Activated naive CD4-positive, alpha-beta T cell treated with Interleukin-2 at 50 U/mL for 16 hours (primary cell): Measurements from ENCODE around the gene STX8.

Experiments
- DNase-seq: peaks from one replicate; pipeline ENCODE4 v3.0.0-alpha.2; 2020

STX8 gene

DNA sequence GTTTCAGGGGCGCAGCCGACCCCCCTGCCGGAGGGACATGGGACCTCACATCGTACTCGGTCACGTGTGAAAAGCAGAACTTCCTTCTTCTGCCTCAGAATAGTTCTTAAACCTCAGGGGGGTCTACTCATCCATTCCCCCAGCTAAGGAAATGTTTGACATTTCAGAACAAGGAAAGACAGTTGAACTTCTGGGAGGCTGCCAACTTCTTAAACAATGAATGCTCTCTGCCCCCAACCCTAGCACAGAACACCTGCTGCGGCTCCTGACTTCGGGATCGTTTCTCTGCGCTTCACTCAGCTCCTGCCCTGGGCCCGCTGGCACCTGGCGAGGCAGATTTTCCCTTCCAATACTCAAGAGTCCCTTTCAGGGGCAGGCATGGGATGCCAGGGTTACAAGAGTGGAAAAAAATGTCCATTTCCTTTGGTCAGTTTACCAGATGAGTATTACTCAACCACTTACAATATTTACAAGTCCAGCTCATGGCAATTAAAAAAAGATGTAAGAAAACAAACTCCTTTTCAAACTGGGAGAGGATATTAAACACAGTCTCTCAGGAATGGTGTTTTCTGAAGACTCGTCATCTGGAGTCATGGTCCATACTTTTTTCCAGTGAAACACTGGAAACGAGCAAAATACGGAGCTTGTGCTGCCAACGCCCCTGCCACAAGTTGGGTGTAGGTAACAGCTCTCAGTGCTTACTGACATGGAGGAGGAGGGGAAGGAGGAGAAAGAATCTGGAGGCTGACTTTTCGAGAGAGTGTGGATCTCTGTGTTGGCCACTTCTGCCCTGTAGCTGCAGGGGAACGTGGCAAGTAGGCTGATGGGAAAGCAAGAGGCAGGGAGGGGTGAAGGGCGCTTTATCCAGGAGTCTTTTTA lies 318.6 kb downstream of the STX8 start:
- DNase-seq: no peak

GRCh38 chr17:9256361-9256750 lies 319.3 kb downstream of the STX8 start:
- DNase-seq: no peak

GRCh38 chr17:9255833-9256232 lies 319.8 kb downstream of the STX8 start:
- no peak for DNase-seq

GRCh38 chr17:9254841-9255240 lies 320.8 kb downstream of the STX8 start:
- DNase-seq: no peak

GRCh38 chr17:9253308-9253707 lies 322.3 kb downstream of the STX8 start:
- DNase-seq: no peak

GRCh38 chr17:9251273-9251672 lies 324.3 kb downstream of the STX8 start:
- no peak for DNase-seq

DNA sequence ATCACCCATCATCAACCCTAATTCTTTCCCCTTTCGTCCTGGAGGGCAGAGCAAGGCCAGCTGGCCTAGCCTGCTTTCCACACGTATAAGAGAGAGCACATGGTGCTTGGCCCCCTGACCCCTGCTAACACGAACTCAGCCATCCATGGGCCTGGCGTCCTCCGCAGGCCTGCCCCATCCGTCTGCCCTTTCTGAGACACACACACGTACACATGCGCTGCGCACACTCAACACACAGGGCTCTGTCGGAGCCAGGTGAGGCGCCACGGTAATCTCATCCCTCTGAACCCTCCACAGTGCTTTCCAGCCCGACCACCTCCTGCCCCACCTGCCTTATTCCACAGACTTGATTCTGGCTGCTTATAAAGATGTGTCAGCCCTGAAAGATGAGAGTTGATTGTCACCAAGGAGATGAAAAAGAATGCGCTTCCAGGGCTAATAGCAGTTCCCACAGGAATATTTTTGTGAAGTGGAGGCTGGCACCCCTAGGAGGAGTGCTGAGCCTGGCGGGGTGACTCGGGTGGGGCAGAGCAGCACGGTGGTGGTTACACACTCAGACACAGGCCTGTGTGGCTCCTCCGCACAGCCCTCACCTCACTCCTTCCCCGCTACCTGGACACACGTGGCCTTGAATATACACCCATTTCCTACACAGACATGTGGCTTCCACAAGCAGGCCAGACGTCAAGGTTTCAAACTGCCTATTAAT lies 326.2 kb downstream of the STX8 start:
- DNase-seq: no peak

DNA sequence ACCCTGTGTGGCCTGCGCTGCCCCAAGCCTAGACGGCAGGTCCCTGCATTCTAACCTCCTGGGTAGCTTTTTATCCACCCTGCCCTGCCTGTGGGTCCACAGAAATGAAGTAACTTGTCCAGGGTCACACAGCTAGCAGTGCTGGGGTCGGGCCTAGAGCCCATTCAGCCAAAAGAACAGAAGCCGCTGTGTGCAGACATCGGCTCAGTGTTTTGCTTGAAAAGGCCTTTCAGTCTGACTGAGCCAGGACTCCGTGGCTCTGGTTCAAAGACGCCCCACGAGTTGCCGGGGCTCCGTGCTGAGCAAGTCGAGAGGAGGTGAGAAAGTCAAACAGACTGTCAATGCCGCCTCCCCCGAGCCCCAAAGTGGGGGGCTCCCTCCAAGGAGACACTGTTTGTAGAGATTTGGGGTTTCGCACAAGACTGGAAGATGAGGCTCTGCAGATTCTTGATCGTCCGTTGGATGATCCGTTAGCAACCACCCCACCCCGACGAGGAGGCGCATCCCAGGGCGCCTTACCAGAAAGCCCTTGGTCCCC lies 328.1 kb downstream of the STX8 start:
- no peak for DNase-seq

DNA sequence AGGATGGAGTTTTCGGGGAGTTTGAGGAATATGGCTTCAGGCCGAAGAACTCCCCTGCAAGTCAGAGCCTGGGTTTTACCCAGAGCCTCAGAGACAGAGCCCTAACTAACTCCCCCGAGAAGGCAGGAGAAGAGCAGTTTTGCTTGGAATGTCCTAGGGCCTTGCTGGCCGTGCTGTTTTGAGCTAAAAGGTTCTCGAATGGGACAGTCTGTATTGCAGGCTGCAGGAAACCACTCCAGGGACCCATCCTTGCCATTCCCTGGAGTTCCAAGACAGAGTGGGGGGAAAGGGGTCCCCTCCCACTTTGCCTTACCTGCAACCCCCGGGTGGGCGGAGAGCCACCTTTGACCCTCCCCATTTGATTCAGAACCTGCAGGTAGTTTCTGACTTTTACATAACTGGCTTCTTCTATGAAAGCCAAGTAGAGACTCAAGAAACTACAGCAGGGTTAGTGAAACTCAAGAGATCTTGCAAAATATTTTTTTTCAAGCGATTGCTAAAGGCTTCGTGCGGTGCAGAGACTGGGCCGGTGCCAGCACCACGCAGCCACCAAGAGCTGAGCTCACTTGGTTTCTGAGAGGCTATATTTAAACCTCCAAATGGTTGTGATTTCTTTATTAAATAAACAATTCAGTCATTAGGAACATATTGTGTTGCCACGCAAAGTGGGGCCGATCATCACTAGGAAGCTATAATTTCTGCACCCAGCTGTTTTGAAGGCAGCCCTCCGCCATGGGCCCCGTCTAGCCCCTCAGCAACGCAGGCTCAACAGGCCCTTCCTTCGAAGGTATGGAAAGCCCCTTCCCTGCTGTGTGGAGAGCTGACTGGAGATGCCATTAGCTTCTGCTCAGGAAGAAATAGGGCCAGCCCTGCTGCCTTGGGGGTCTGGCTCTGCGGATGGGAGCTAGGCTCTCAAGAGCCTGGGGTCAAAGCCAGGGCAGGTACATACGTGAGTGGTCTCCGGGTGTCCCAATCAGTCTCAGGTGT lies 331.3 kb downstream of the STX8 start:
- DNase-seq: no peak

GRCh38 chr17:9242983-9243382 lies 332.6 kb downstream of the STX8 start:
- no peak for DNase-seq

- no peak for DNase-seq
These were observed 333.1 kb downstream of the STX8 start for GRCh38 chr17:9242497-9242881.

DNA sequence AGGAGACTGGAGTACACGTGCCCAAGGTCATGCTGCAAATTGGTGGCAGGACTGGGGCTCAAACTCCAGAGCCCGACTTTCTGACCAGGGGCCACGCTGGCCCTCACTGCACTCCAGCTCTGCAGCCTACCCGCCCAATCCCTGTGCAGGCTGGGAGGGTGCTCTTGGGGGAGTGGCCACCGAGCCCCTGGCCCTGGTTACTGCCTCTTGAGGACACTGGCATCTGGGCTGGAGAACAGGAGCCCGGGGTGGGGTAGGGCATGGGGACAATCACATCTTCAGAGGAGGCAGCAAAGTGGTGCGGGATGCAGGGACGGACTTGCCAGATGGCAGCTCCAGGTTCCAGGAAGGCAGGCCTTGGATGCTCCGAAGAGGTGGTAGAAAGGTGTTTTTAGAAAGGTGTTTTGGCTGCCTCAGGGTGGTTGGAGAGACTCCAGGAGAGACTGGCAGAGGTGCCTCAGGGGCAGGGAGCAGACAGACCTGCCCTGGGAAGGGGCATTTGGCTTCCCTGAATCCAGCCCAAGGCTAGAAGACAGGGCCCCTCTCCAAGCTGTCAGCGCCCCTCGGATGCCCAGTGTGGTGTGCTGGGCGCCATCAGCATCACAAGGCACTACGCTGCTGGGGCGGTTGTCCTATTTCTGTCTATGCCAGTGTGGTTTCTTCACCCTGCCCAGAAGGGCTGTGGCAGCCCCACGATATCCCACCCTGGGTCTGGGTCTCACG lies 333.7 kb downstream of the STX8 start:
- no peak for DNase-seq

GRCh38 chr17:9241371-9241712 lies 334.3 kb downstream of the STX8 start:
- no peak for DNase-seq

DNA sequence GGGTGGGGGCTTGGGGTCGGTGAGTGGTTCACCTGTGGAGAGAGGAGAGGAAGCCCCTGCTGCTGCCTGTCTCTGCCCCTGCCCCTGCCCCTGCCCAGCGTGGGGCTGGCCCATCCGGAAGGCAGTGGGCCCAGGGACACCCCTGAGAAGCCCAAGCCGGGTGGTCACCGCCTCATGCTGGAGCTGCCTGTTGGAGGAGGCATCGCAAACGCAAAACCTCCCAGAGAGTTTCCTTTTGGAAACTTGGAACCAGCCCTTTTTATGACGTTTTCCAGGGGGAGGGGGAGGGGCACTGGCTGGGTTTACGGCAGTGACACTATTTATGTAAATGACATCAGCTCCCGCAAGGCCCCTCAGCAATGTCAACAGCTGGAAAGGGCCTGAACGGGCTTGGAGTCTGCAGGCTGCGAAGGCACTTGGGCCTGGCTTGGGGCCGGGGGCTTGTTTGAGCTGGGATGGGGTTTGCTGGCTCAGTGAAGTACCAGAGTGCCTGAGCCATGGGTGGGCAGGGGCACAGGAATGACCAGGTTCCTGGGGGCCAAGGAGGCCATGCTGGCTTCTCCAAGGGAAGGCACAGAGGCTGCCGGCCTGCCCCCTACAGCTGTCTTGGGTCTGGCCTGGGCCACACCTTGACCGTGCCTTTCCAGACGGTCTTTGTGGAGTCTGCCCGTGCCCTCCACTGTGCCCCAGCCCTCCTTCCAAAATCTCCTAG lies 334.8 kb downstream of the STX8 start:
- no peak for DNase-seq

DNA sequence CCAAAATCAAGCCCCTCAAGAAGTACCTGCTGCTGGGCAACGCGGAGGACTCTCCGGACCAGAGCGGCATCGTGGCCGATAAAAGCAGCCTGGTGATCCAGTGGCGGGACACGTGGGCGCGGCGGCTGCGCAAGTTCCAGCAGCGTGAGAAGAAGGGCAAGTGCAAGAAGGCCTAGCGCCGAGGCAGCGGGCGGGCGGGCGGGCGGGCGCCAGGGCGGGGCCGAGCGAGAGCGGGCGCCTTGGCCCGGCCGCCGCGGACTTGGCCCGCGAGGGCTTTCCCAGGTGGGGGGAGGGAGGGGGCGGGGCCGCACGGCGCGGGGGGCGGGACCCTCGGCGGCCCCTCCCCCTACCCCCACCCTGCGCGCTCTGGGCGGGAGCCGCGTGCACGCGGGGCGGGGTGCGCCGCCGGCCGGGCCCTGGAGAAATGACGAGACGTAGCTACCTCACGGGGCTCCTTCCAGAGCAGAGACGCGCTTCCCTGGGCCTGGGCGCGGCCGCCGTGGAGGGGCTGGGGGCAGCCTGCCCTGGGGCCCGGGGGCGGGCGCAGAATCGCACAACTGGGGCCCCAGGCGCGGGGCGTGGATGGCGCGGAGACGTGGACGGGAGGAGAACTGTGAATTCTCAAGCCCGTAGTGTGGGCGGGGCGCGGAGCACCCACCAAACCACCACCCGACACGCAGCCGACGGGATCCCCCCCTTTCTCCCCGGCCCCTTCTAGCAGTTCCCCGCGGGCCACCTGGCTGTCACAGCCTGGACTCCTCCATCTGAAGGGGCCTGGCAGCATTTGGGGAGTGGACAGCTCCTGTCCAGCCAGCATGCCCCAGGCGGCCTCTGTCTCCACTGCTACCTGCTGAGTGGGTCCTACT lies 335.6 kb downstream of the STX8 start:
- peak; percentile 68 for DNase-seq

- no peak for DNase-seq
These were observed 336.3 kb downstream of the STX8 start for GRCh38 chr17:9239246-9239792.

DNA sequence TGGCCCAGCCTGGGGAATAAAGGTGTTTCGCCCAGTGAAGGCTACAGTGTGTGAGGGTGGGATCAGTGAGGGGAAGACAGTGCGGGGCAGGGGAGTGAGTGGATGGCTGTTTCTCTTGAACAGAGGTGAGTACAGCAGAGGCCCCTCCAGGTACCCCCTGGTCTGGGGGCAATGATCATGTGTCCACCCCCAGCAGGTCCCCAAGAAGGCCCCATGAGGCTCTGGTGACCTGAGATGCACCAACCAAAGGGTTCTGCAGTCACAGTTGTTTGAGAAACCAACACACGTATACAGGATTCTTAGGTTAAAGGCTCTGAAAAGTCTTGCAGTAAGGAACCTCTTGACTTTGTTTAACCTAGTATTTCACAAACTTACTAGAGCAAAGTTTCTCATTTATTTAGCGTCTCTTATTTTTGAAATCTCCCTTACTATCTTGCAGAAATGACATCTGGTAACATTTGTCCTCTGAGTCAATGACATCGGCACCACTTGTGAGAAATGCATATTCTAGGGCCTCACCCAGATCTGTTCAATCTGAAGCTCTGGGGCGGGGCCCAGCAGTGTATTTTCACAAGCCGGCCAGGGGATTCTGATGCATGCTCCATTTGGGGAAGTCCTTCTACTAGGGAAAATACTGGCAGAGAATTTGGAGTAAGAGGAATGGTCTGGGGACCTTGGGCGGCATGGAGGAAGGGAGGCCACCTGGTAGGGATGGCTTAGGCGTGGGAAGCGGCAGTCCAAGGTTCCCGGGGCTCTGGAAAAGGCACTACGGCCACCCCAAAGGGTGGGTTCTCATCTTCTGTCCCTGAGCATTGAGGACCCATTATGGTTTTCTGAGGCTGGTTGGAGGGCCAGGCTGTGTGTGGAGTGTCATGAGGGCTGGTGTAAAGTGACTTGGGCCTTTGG lies 337.0 kb downstream of the STX8 start:
- no peak for DNase-seq

- DNase-seq: no peak
These were observed 337.8 kb downstream of the STX8 start for GRCh38 chr17:9237661-9238301.

GRCh38 chr17:9237053-9237410 lies 338.6 kb downstream of the STX8 start:
- DNase-seq: no peak
